Lower leg skin (tissue), 3 donors: ENCODE results near the gene ALPI.

Experiments used
- CTCF ChIP-seq, 3 donors: fragments of 450-650 bp; IDR thresholded peaks; one replicate each; pipeline ENCODE4 v1.5.1; 2016; ENCODE audit warnings: antibody characterized with exemption in 3 of 3, mild to moderate bottlenecking in 3 of 3, moderate library complexity in 2 of 3
- POLR2A ChIP-seq, 2 donors: fragments of 450-650 bp; IDR thresholded peaks; one replicate each; pipeline ENCODE4 v1.6.1; 2016 to 2017; ENCODE audit warnings: antibody characterized with exemption in 2 of 2, mild to moderate bottlenecking in 1 of 2, moderate library complexity in 1 of 2

GRCh38 chr2:232492236-232492848, 36.4 kb downstream of the ALPI start:
- TF ChIP-seq CTCF (IDR thresholded peaks at IDR 0.05) (no peak), POLR2A (IDR thresholded peaks at IDR 0.05) (no peak)
